ENCODE results near the gene RBM12.
"Not testable (repeated sequence)": the region's sequence is repeated elsewhere in the genome, so short reads cannot be mapped to it uniquely, and the experiment has no call there.

The RBM12 gene, protein sequence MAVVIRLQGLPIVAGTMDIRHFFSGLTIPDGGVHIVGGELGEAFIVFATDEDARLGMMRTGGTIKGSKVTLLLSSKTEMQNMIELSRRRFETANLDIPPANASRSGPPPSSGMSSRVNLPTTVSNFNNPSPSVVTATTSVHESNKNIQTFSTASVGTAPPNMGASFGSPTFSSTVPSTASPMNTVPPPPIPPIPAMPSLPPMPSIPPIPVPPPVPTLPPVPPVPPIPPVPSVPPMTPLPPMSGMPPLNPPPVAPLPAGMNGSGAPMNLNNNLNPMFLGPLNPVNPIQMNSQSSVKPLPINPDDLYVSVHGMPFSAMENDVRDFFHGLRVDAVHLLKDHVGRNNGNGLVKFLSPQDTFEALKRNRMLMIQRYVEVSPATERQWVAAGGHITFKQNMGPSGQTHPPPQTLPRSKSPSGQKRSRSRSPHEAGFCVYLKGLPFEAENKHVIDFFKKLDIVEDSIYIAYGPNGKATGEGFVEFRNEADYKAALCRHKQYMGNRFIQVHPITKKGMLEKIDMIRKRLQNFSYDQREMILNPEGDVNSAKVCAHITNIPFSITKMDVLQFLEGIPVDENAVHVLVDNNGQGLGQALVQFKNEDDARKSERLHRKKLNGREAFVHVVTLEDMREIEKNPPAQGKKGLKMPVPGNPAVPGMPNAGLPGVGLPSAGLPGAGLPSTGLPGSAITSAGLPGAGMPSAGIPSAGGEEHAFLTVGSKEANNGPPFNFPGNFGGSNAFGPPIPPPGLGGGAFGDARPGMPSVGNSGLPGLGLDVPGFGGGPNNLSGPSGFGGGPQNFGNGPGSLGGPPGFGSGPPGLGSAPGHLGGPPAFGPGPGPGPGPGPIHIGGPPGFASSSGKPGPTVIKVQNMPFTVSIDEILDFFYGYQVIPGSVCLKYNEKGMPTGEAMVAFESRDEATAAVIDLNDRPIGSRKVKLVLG

DNA sequence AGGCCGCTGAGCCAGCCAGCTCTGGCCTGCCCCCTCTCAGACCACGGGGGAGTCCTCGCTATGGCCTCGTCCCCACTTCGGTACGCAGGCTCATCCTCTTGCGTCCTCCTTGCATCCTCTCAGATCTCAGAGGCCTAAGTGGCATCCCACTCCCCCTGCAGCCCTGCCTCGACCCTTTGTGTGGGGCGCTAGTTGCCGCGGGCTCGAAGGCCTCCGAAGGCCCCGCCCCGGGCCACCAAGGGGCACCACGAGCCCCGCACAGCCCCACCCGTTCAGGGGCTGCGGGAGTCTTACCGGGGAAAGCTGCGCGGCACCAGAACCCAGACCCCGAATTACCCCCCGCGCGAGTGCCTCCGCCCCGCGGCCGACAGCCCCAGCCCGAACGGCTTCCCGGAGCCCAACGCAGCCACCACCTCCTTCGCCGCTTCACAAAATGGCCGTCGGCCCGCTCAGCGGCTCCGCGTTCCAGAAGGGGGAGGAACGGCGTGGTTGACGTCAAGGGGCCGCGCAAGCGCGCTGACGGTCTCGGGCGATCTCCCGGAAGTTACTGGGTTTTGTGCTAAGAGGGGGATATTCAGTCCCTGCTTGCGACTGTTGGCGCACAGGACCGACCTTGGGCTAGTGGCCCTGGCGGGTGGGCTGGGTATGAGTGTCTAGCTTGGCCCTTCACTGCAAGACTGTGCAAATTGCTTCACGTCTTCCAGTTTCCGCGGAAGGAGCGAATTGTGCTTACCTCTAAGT, at the start of gene RBM12, which contains the start of gene CPNE1:
RBM12 (minus strand) TSS at position 435 of the 741 bp plus-strand sequence. CDS start 9,578 bp downstream, outside the sequence.
CPNE1 (minus strand) TSS at position 435 of the 741 bp plus-strand sequence. CDS start 31,977 bp downstream, outside the sequence.
- FAIRE-seq = no peak

DNA sequence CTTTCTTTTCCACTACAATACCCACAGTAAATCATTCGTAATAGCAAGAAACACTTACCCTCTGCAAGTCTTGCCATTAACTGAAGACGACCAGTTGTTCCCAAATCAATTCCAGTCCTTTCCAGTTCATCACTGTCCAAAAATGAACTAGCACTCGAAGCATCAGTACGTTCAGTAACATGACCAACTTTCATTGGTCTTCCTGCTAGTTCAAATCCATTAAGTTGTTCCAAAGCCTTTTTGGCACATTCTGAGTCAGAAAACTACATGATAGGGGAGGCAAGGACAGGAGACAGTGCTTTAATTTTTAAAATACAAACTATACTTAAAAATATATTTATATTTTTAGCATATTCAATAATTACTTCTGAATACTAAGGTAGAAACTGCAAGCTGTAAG, 49.4 kb upstream of the RBM12 start:
- FAIRE-seq = no peak

DNA sequence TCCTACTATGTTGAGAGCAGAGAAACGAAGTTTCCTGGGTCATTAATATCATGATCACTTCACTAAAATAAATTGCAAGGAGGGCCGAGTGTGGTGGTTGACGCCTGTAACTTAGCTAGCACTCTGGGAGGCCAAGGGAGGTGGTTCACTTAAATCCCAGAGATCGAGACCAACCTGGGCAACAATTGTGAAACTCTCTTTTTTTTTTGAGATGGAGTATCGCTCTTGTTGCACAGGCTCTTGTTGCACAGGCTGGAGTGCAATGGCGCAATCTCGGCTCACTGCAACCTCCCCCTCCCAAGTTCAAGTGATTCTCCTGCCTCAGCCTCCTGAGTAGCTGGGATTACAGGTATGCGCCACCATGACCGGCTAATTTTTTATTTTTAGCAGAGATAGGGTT, 48.4 kb upstream of the RBM12 start:
- not testable (repeated sequence) for FAIRE-seq

DNA sequence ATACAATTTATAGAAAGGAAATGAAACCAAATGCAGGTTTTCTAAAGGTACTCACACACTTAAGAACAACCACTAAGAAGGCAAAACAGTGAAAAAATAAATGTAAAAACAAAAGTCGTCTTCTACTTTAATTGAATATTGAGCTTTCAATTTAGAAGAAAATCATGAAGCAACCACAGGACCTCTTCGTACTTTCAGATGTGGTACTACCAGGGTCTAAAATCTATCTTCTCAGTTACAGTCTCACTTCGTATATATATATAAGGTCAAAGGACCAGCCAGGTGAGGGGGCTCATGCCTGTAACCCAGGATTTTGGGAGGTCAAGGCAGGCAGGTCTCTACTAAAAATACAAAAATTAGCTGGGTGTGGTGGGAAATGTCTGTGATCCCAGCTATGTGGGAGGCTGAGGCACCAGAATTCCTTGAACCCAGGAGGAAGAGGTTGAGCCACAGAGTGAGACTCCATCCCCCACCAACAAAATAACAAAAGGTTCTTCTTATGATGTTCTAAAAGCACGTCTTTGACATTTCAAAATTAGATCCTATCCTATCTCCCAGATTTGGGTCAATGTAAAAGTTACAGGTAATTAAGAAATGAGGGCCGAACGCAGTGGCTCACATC, 47.0 kb upstream of the RBM12 start:
- no peak for FAIRE-seq

DNA sequence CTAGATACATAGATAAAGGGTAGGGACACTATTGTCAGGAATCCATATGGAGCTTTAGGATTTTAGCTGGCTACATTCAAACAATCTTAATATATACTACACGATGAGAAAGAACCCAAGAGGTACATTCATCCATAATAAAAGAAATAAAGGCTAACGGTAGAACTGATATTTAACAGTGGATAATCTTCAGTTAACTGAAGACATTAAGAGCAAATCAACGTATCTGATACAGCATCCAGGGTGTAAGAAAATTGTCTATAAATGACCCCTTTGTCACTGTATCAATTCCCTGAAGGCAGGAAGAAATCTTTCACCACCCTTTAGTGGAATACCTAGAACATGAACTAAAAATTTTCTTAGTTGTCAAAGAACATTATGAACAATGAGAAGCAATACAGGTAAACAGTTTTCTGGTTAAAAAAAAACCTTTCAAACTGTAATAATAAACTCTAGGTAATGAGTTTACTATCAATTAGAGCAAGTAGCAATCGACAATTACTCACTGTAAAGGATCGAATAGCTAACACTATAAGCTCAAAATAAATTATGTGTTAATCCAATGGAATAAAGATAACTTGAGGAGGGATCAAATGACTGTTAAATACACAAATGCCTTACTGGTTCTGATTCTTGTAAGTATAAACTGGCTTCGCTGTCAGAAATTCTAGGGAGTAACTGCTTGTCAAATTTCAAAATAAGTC, 46.3 kb upstream of the RBM12 start:
- FAIRE-seq = no peak

DNA sequence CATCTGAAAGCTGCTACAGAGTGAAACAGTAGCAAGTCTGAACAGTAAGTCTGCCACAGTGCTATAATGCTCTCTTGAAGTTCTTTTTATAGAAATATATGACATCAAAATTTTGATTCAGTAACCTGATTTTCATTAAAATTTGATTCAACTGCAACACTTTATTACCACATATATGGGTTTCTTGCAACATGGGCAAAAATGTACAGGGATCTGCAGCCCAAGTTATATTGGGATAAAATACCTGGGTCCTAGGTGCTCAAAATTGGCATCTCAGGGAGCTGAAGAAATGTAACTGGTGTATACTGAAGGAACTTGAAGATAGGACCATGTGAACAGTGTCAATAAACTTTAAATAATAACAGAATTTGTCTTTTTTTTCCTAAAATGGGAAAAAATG, 45.3 kb upstream of the RBM12 start:
- FAIRE-seq = no peak

DNA sequence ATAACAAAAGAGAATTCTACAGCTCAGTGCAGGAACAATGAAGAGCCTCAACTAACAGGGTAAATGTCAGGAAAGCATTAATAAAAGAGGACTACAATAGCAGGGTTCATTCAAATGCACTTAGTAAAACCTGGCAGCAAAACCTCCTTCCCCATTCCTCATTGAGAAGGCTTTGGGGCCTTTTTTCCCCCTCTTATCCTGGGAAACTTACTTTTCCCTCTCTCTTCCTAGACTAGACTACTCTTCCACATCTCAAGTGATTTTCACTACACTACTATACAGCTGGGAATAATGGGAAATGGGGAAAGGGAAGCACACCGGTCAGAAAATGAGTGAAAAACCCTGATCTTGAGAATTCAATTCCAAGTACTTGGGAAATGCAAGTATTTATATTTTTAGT, 44.6 kb upstream of the RBM12 start:
- FAIRE-seq = no peak

DNA sequence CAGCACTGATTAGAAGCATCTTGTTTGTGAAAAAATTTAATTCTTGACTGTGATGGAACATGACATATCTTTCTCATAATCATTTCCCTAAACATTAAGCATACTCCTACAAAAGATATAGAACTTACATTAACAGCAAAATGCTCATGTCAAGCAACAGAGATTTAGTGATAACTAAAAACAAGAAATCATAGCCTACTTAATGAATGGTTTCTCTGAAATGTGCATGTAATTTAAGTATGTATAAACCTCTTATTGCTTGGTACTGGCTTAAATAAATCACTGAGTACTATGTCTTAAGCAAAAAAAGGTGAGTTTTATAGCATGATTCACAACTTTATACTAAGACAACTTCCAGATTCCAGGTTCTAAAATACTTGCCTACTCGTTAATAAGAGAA, 43.8 kb upstream of the RBM12 start:
- no peak for FAIRE-seq

DNA sequence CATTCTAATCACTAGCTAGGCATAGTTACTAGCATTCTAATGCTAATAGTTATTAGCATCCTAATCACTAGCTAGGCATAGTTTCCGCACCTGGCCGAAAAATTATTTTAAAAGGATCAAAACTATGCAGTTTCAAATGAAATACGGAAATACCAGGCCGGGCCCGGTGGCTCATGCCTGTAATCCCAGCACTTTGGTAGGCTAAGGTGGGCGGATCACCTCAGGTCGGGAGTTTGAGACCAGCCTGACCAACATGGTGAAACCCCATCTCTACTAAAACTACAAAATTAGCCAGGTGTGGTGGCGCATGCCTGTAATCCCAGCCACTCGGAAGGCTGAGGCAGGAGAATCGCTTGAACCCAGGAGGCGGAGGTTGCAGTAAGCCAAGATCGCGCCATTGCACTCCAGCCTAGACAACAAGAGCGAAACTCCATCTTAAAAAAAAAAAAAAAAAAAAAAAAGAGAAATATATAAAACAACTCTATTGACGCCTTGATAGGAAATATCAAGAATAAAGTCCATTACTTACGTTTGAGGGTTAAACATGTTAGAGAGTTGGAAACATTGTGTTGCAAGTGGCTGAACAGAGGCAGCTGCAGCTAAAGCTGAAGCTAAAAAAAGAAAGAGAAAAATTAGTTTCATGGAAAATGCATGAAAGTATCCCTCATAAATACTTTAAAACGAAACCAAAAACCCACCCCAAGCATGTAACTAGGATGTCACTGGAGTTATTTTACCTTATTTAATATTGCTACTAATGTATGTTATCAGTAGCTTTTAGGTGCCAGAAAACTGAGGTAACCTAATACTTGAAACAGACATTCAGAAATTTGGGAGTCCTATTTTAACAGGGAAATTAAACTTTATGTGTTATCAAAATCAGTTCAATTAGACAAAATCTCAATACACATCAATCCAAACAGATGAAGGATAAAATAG, 42.2 kb upstream of the RBM12 start:
- FAIRE-seq = not testable (repeated sequence)

DNA sequence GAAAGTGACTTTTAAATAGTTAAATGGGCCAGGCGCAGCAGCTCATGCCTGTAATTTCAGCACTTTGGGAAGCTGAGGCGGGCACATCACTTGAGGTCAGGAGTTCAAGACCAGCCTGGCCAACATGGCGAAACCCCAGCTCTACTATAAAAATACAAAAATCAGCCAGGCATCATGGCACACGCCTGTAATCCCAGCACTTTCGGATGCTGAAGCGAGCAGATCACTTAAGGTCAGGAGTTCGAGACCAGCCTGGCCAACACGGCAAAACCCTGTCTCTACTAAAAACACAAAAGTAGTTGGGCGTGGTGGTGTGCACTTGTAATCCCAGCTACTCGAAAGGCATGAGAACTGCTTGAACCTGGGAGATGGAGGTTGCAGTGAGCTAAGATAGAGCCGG, 41.2 kb upstream of the RBM12 start:
- FAIRE-seq = not testable (repeated sequence)

DNA sequence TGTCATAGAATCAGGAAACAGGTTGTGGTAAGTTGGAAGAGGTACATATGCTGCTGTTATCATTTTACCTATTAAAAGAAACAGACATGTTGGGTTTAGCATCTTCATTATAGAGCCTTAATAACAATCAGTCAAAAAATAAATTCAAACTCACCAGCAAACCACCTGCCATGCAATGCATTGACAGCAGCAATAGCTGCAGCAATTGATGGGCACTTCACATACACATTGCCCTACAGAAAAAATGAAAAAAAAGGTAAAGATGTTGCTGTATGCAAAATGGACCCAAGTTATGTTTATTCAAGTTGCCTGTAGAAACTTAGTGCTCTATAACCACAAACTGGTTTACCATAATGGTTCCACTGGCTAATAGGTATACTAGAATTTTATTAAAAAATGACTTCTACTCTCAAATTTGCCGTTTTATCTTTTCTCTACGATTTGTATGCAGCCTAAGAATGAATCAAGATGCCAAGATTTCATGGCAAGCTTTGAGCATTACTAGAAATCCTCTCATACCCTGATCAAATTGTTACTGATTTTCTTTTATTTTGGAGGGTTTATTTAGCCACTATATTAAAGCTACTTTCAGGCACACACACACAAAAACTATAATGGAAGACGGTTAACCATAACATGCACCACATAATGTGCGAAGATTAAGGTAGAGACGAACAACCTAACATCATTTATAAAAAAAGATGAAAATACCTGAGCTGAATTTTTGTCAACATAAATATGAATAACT, 40.0 kb upstream of the RBM12 start:
- FAIRE-seq = no peak

DNA sequence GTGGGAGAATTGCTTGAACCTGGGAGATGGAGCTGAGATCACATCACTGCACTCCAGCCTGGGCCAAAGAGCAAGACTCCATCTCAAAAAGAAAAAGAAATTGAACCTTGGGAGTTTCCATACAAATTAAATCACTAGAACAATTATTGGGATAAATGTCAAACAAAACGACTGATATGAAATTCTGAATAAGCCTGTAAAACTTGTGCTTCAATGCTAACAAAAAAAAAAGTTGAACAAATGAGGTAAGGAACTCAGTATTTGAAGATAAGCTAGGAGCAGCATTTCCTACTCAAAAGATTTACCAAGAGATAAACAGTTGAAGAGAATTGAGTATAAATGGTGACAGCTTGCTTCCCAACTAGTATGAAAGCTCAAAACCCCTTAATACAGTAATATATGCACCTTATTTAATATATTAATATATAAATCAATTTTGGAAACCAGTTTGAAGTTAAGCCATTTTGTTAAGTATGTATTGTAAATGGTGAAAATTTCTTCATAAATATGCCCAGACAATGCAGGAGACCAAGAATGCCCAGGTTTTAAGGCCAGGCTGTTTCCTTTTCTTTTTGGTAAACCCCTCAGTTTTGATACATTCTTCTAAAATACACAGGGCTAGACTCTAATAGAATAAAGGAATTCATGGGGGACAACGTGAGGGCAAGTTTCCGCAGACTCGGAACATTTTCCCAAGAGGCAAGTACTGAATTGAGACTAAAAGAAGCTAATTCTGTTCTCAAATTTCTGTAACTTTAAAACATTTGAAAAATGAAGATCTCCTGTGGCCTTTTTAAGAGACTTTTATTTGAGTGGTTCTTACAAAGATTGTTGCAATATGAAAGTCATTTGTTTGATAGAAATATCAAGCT, 38.4 kb upstream of the RBM12 start:
- no peak for FAIRE-seq

DNA sequence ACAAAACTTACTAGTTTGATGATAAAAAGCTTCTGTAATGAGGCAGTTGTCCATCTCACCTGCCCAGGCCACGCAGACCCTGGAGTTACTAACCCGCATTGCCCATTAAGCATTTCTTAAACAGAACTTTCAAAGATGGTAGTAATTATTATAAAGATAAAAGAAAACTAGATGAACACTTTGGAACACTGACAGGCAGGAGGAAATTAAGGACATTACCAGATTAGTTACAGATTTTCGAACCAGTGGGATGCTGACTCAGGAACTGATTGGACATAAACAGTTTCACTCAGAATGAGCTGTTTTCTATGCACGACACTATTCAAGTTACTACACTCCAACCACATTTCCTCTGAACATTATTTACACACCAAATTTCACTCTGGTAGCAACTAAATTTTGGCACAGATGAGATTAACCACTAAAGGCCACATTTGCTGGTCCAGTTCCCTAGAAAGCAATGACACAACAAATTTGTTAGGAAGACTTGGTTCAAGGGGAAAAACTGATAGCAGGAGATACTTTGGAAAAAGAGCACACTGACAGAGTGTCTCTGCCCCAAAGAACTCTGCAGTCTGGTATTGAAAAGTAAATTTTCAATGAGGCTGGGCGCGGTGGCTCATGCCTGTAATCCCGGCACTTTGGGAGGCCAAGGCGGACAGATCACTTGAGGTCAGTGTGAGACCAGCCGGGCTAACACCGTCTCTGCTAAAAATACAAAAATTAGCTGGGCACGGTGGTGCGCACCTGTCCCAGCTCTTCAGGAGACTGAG, 37.5 kb upstream of the RBM12 start:
- no peak for FAIRE-seq

DNA sequence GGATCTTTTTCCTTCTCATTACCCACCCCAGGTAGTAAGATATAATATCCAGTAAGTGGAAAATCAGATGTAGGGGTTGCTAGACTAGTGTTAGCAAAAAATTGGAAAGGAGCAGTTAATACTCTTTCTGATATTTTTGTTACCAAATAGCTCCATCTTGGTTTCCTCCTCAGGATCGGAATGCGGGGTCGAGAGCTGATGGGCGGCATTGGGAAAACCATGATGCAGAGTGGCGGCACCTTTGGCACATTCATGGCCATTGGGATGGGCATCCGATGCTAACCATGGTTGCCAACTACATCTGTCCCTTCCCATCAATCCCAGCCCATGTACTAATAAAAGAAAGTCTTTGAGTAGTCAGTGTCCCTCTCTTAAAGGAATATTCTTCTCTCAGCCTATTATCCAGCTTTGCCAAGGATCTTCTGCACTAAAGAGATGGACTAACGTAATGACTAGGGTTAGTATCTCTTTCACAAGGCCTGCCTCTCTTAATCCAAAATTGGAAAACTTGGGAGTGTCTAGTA, 36.0 kb upstream of the RBM12 start:
- no peak for FAIRE-seq

DNA sequence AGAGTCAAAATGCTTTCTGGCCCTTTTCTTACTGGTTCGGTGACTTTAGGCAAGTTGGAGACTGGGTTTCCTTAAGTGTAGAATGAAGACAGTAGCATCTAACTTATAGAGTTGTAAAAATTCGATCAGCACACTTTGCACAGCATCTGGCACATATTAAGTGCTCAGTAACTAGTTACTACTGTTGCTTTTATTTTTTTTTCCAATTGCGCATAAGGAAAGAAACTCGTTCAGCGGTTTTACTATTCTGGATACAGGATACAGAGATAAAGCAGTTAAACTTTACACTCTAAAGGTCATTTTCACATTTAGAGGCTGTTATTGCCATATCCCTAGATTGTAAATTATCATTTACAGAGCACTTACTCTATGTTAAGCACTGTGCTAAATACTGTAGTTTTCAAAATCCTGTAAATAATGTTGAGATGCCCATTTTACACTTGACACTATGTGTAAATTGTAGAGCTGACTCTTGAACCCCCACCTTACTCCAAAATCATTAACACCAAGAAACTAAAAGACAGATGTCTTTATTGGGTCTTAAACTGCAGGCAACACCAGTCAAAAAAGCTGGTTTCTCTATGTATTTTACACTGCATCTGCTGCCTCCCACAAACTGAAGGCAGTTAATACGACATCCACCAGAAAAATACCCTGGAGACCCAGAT, 35.4 kb upstream of the RBM12 start:
- FAIRE-seq = no peak

DNA sequence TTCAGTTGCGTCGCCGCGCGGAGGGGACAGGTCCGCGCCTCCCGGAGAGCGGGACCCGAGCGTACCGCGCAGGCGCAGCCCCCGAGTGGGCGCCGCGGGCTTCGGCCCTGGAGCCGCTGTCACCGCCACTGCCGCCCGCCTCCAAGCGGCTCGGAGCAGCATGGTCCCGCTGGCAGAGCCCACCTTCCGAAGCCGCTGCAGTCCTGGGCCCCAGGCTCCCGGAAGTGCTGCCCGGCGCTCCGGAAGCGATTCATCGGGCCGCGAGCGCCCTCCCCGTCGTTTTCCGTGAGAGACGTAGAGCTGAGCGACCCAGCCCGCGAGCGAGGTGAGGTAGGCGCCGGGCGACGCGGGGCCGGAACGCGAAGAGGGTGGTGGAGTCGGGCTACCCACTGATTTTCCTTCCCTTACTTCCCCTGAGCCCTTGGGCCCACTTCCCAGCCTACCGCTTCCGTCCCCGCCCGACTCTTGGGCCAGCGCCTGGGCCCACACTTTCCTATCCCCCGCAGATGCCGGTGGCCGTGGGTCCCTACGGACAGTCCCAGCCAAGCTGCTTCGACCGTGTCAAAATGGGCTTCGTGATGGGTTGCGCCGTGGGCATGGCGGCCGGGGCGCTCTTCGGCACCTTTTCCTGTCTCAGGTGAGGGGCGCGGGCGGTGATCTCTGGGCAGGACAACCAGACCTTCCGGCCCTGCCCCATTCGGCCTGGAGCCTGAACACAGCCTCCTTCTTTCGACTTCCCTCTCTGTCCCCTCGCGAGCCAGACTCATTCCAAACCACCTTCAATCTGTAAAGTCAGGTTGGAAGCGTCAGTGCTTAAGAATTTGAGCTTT, 34.6 kb upstream of the RBM12 start, which contains the start of the genes NFS1 and ROMO1:
NFS1 (minus strand) TSS at position 226 of the 830 bp plus-strand sequence; CDS start at position 162, 64 bp downstream.
ROMO1 (plus strand) TSS at position 279 of the 830 bp plus-strand sequence; CDS start at position 507, 228 bp downstream.
- FAIRE-seq = no peak
